ENCODE measurements around the gene SOCS1.

The SOCS1 gene

GRCh38 chr16:11283820-11284248 lies 27.8 kb upstream of the SOCS1 start:
- no peak for DNase-seq

- no peak for DNase-seq
Observed at GRCh38 chr16:11280616-11281522, 24.9 kb upstream of the SOCS1 start, which contains the start of gene PRM1. PRM1 (minus strand) TSS chr16:11281330; CDS start chr16:11281238, 92 bp downstream.

- DNase-seq: no peak
Observed at GRCh38 chr16:11278681-11279628, 23.0 kb upstream of the SOCS1 start.

GRCh38 chr16:11277607-11278337 lies 21.8 kb upstream of the SOCS1 start:
- no peak for DNase-seq

- no peak for DNase-seq
Observed at GRCh38 chr16:11276896-11277593, 21.0 kb upstream of the SOCS1 start.

- DNase-seq: no peak
Observed at GRCh38 chr16:11276143-11276895, 20.3 kb upstream of the SOCS1 start, which contains the start of gene PRM2. PRM2 (minus strand) TSS chr16:11276480; CDS start chr16:11276370, 110 bp downstream.

GRCh38 chr16:11274964-11275363 lies 19.0 kb upstream of the SOCS1 start:
- DNase-seq: no peak

- DNase-seq: no peak
Observed at GRCh38 chr16:11273721-11274324, 17.8 kb upstream of the SOCS1 start.

GRCh38 chr16:11272921-11273720 lies 17.1 kb upstream of the SOCS1 start, which contains the start of gene PRM3:
PRM3 (minus strand) TSS chr16:11273629; CDS start chr16:11273595, 34 bp downstream.
- DNase-seq: no peak

GRCh38 chr16:11272484-11272883 lies 16.5 kb upstream of the SOCS1 start:
- DNase-seq: no peak

GRCh38 chr16:11271610-11272009 lies 15.6 kb upstream of the SOCS1 start:
- DNase-seq: no peak

- no peak for DNase-seq
Observed at GRCh38 chr16:11270602-11271162, 14.7 kb upstream of the SOCS1 start.

GRCh38 chr16:11268921-11269375 lies 12.9 kb upstream of the SOCS1 start, which contains the start of gene TNP2:
TNP2 (minus strand) TSS chr16:11269325; CDS start chr16:11269262, 63 bp downstream.
- DNase-seq: no peak

GRCh38 chr16:11265124-11265523 lies 9.1 kb upstream of the SOCS1 start:
- no peak for DNase-seq

- DNase-seq: no peak
Observed at GRCh38 chr16:11264155-11264832, 8.3 kb upstream of the SOCS1 start.

GRCh38 chr16:11263737-11264136 lies 7.7 kb upstream of the SOCS1 start:
- peak; percentile 78 for DNase-seq

GRCh38 chr16:11262915-11263314 lies 6.9 kb upstream of the SOCS1 start:
- DNase-seq: no peak

- no peak for DNase-seq
Observed at GRCh38 chr16:11260596-11260966, 4.6 kb upstream of the SOCS1 start.
